Memory B cell (primary cell): ENCODE data around the gene DNASE1L2.

Experiments used
- ATAC-seq: fragments of 150-1000 bp; cut with Tn5 transposase; 2 replicates; pipeline ENCODE4 v1.10.0; 2021; ENCODE audit warnings: low read depth, mild to moderate bottlenecking, moderate library complexity
- DNase-seq, 2 donors: peaks; one replicate each; pipeline ENCODE4 v3.0.0; 2022; ENCODE audit warnings: low spot score in 2 of 2
- H3K27ac Mint-ChIP-seq: one replicate; pipeline ENCODE4 v1.8.0; 2022; ENCODE audit warnings: mild to moderate bottlenecking, moderate library complexity, mixed read lengths
- H3K27me3 Mint-ChIP-seq: one replicate; pipeline ENCODE4 v1.8.0; 2022; ENCODE audit warnings: mixed read lengths
- H3K36me3 Mint-ChIP-seq: one replicate; pipeline ENCODE4 v1.8.0; 2022; ENCODE audit warnings: mild to moderate bottlenecking, mixed read lengths
- H3K4me1 Mint-ChIP-seq: one replicate; pipeline ENCODE4 v1.8.0; 2022; ENCODE audit warnings: mixed read lengths
- H3K4me3 Mint-ChIP-seq: one replicate; pipeline ENCODE4 v1.8.0; 2022; ENCODE audit warnings: mild to moderate bottlenecking, moderate library complexity, mixed read lengths
- H3K9me3 Mint-ChIP-seq: one replicate; pipeline ENCODE4 v1.8.0; 2022; ENCODE audit warnings: mixed read lengths

Gene DNASE1L2

GRCh38 chr16:2208308-2208707, 27.9 kb upstream of the DNASE1L2 start:
- no peak for DNase-seq
- no peak for ATAC-seq
- Mint-ChIP-seq H3K4me1 (peaks cover 23% of the 10 kb centered on the region), H3K9me3 (no peaks in the 10 kb centered on the region), H3K36me3 (peaks cover 12% of the 10 kb centered on the region), H3K4me3 (no peak overlapping the region), H3K27ac (no peak overlapping the region), H3K27me3 (no peaks in the 10 kb centered on the region)

GRCh38 chr16:2208772-2209171, 27.5 kb upstream of the DNASE1L2 start:
- H3K4me1 Mint-ChIP-seq, result peaks cover 21% of the 10 kb centered on the region
- H3K36me3 Mint-ChIP-seq, result peaks cover 13% of the 10 kb centered on the region
- ATAC-seq (no peak), DNase-seq (no peak)
- H3K27ac Mint-ChIP-seq, result no peak overlapping the region
- no peak overlapping the region for H3K4me3 Mint-ChIP-seq
- no peaks in the 10 kb centered on the region for H3K9me3 Mint-ChIP-seq
- no peaks in the 10 kb centered on the region for H3K27me3 Mint-ChIP-seq

GRCh38 chr16:2209258-2210008, 26.8 kb upstream of the DNASE1L2 start:
- Mint-ChIP-seq H3K9me3 (no peaks in the 10 kb centered on the region), H3K4me1 (peaks cover 19% of the 10 kb centered on the region), H3K27ac (no peak overlapping the region), H3K36me3 (peaks cover 13% of the 10 kb centered on the region), H3K4me3 (no peak overlapping the region), H3K27me3 (no peaks in the 10 kb centered on the region)
- no peak for DNase-seq
- ATAC-seq, result no peak

GRCh38 chr16:2210009-2210332, 26.3 kb upstream of the DNASE1L2 start:
- ATAC-seq, result no peak
- DNase-seq, result no peak
- Mint-ChIP-seq H3K27me3 (no peaks in the 10 kb centered on the region), H3K27ac (no peak overlapping the region), H3K4me1 (peaks cover 16% of the 10 kb centered on the region), H3K36me3 (peaks cover 13% of the 10 kb centered on the region), H3K4me3 (no peak overlapping the region), H3K9me3 (no peaks in the 10 kb centered on the region)

GRCh38 chr16:2210386-2211365, 25.6 kb upstream of the DNASE1L2 start, which contains the start of gene BRICD5:
Gene BRICD5, minus strand, starts transcription at chr16:2210863. Its CDS starts 30 bp downstream, at chr16:2210833.
- Mint-ChIP-seq H3K27me3 (no peaks in the 10 kb centered on the region), H3K9me3 (no peaks in the 10 kb centered on the region), H3K4me1 (peaks cover 16% of the 10 kb centered on the region), H3K36me3 (peaks cover 13% of the 10 kb centered on the region), H3K4me3 (no peak within 1 kb of the TSS), H3K27ac (no peak within 1 kb of the TSS)
- DNase-seq, result no peak
- no peak for ATAC-seq

- no peaks in the 10 kb centered on the region for H3K9me3 Mint-ChIP-seq
- H3K4me3 Mint-ChIP-seq, result no peak overlapping the region
- no peak overlapping the region for H3K27ac Mint-ChIP-seq
- no peaks in the 10 kb centered on the region for H3K27me3 Mint-ChIP-seq
- peaks cover 11% of the 10 kb centered on the region for H3K4me1 Mint-ChIP-seq
- peaks cover 13% of the 10 kb centered on the region for H3K36me3 Mint-ChIP-seq
- DNase-seq (no peak), ATAC-seq (no peak)
These were observed 24.3 kb upstream of the DNASE1L2 start for GRCh38 chr16:2211923-2212347.

GRCh38 chr16:2212362-2213324, 23.6 kb upstream of the DNASE1L2 start:
- Mint-ChIP-seq H3K27ac (no peak overlapping the region), H3K27me3 (no peaks in the 10 kb centered on the region), H3K4me1 (peaks cover 7% of the 10 kb centered on the region), H3K4me3 (peak overlapping the region; percentile 68), H3K9me3 (no peaks in the 10 kb centered on the region), H3K36me3 (peaks cover 9% of the 10 kb centered on the region)
- no peak for DNase-seq
- ATAC-seq, result no peak

GRCh38 chr16:2213817-2214718, 22.2 kb upstream of the DNASE1L2 start:
- Mint-ChIP-seq H3K27me3 (no peaks in the 10 kb centered on the region), H3K4me1 (peaks cover 4% of the 10 kb centered on the region), H3K9me3 (no peaks in the 10 kb centered on the region), H3K27ac (no peak overlapping the region), H3K4me3 (peak overlapping the region; percentile 68), H3K36me3 (peaks cover 2% of the 10 kb centered on the region)
- ATAC-seq (peak; percentile 2), DNase-seq (no peak)

GRCh38 chr16:2214719-2214968, 21.6 kb upstream of the DNASE1L2 start, which contains the start of gene PGP:
Gene PGP, minus strand, starts transcription at chr16:2214840. Its CDS starts 63 bp downstream, at chr16:2214777.
- DNase-seq (no peak), ATAC-seq (peak; percentile 94)
- Mint-ChIP-seq H3K27ac (peak within 1 kb of the TSS; percentile 68), H3K36me3 (peaks cover 2% of the 10 kb centered on the region), H3K9me3 (no peaks in the 10 kb centered on the region), H3K4me1 (peaks cover 4% of the 10 kb centered on the region), H3K4me3 (peak within 1 kb of the TSS; percentile 90), H3K27me3 (no peaks in the 10 kb centered on the region)

GRCh38 chr16:2216330-2216729, 19.9 kb upstream of the DNASE1L2 start:
- no peak overlapping the region for H3K27ac Mint-ChIP-seq
- peaks cover 4% of the 10 kb centered on the region for H3K4me1 Mint-ChIP-seq

GRCh38 chr16:2223221-2223941, 12.9 kb upstream of the DNASE1L2 start, which contains the start of gene E4F1:
Gene E4F1, plus strand, starts transcription at chr16:2223591. Its CDS starts 23 bp downstream, at chr16:2223614.
- DNase-seq (peak; percentile 95 to 99), ATAC-seq (peak; percentile 96)
- H3K27me3 Mint-ChIP-seq, result no peaks in the 10 kb centered on the region
- peak within 1 kb of the TSS; percentile 46 for H3K27ac Mint-ChIP-seq
- peaks cover 7% of the 10 kb centered on the region for H3K4me1 Mint-ChIP-seq
- peaks cover 2% of the 10 kb centered on the region for H3K36me3 Mint-ChIP-seq
- no peaks in the 10 kb centered on the region for H3K9me3 Mint-ChIP-seq
- H3K4me3 Mint-ChIP-seq, result peak within 1 kb of the TSS; percentile 81

More at GRCh38 chr16:2216330-2216729, 19.9 kb upstream of the DNASE1L2 start:
- ATAC-seq, result no peak
- H3K4me3 Mint-ChIP-seq, result peak overlapping the region; percentile 90
- peaks cover 2% of the 10 kb centered on the region for H3K36me3 Mint-ChIP-seq
- no peaks in the 10 kb centered on the region for H3K27me3 Mint-ChIP-seq
- no peak for DNase-seq
- no peaks in the 10 kb centered on the region for H3K9me3 Mint-ChIP-seq

- Mint-ChIP-seq H3K27me3 (no peaks in the 10 kb centered on the region), H3K9me3 (no peaks in the 10 kb centered on the region), H3K27ac (peak overlapping the region; percentile 46), H3K4me3 (peak overlapping the region; percentile 81), H3K4me1 (peaks cover 7% of the 10 kb centered on the region), H3K36me3 (peaks cover 4% of the 10 kb centered on the region)
- no peak for DNase-seq
- peak; percentile 3 for ATAC-seq
These were observed 12.2 kb upstream of the DNASE1L2 start for GRCh38 chr16:2223942-2224486.
